OCI-LY3 (cell line): Measurements from ENCODE around the gene SLC2A6.

Experiments used
- H2AFZ ChIP-seq: fragments of 200-600, 300-600 bp; shearing (Covaris generic); 2 replicates; pipeline ENCODE4 v1.6.0; 2014; ENCODE audit warnings: antibody characterized with exemption, low read depth, low read length
- H3K27ac ChIP-seq: fragments of 200-600, 300-600 bp; sonication (generic); 2 replicates; pipeline ENCODE4 v1.5.1; 2014; ENCODE audit warnings: mild to moderate bottlenecking, low read length, moderate library complexity, mixed read lengths
- H3K27me3 ChIP-seq: fragments of 200-600, 300-600 bp; sonication (generic); 2 replicates; pipeline ENCODE4 v1.6.1; 2014; ENCODE audit warnings: low read depth, low read length, mixed read lengths
- H3K36me3 ChIP-seq: fragments of 200-600, 300-600 bp; sonication (generic); replicated peaks from 2 replicates; pipeline ENCODE3; 2014; ENCODE audit warnings: low read depth, low read length, mixed read lengths
- H3K4me1 ChIP-seq: fragments of 300-600, 200-600 bp; sonication (generic); 2 replicates; pipeline ENCODE4 v1.6.1; 2014; ENCODE audit warnings: low read length, mixed read lengths
- H3K4me2 ChIP-seq: fragments of 200-600, 300-600 bp; sonication (generic); 2 replicates; pipeline ENCODE4 v1.6.1; 2014; ENCODE audit warnings: low read length, mixed read lengths
- H3K4me3 ChIP-seq: fragments of 300-600, 200-600 bp; sonication (generic); 2 replicates; pipeline ENCODE4 v1.5.1; 2014; ENCODE audit warnings: antibody characterized with exemption, mild to moderate bottlenecking, low read length, moderate library complexity
- H3K79me2 ChIP-seq: fragments of 300-600, 200-600 bp; shearing (Covaris generic); 2 replicates; pipeline ENCODE4 v1.6.1; 2014; ENCODE audit warnings: mild to moderate bottlenecking, low read length, mixed read lengths
- H3K9ac ChIP-seq: fragments of 300-600, 200-600 bp; shearing (Covaris generic); 2 replicates; pipeline ENCODE4 v1.6.0; 2014; ENCODE audit warnings: mild to moderate bottlenecking, low read length, moderate library complexity
- H3K9me3 ChIP-seq: fragments of 200-600, 300-600 bp; shearing (Covaris generic); 2 replicates; pipeline ENCODE4 v1.6.1; 2014; ENCODE audit warnings: low read length, mixed read lengths; ENCODE audit not compliant: insufficient read depth
- H4K20me1 ChIP-seq: fragments of 200-600, 300-600 bp; sonication (generic); 2 replicates; pipeline ENCODE4 v1.6.1; 2016; ENCODE audit warnings: low read length, mixed read lengths; ENCODE audit not compliant: insufficient read depth
- EZH2phosphoT487 ChIP-seq: fragments of 200-600 bp; shearing (Covaris generic); IDR thresholded peaks from 2 replicates; pipeline ENCODE4 v1.6.1; 2018; ENCODE audit warnings: antibody characterized with exemption, mixed run types, low read depth
- TF ChIP-seq, protein P1 (sequence below): fragments of 200-600, 300-600 bp; sonication (generic); IDR thresholded peaks from 2 replicates; pipeline ENCODE4 v1.5.1; 2014; ENCODE audit warnings: antibody characterized with exemption, low read length, low read depth

The SLC2A6 gene

DNA sequence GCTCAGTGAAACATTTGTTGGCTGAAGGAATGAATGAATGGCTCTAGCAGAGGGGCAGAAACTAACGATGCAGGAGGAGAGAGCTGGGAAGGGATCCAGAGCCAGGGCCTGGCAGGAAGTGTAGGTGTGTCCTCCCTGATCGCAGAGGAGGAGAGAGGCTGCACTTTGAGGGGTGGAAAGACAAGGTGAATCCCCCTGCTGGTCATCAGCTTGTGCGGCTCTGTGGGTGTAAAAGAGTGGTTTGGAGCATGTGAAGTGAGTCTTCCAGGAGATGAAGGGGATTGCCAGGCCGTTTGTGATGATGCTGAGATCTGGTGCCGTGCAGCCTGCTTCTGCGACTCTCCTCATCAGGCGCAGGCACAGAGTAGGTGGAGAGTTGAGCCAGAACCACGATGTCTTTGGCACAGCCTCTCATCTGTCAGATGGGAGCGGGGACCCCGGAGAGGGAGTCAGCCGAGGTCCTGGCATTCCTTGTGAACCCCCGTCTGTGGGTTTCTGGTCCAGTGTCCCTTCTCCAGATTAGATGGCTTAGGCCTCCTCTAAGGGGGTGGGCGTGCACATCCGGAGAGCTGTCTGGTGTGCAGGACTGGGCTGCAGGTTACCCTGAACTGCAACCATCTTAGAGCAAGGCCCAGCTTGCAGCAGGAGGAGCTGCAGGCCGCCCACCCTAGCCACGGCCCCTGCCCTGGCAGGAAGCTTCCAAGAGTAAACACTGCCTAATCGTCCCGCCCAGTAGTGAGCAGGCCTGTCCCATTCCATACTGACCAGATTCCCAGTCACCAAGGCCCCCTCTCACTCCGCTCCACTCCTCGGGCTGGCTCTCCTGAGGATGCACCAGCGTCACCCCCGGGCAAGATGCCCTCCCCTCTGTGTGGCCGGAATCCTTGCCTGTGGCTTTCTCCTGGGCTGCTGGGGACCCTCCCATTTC, 57.0 kb downstream of the SLC2A6 start, which contains the start of gene ADAMTS13:
Gene ADAMTS13 (plus strand): TSS at position 753 of the 928 bp plus-strand sequence. CDS start 77 bp downstream, at position 830.
- no peaks in the 10 kb centered on the region for H3K36me3 ChIP-seq
- TF ChIP-seq, protein P1, sequence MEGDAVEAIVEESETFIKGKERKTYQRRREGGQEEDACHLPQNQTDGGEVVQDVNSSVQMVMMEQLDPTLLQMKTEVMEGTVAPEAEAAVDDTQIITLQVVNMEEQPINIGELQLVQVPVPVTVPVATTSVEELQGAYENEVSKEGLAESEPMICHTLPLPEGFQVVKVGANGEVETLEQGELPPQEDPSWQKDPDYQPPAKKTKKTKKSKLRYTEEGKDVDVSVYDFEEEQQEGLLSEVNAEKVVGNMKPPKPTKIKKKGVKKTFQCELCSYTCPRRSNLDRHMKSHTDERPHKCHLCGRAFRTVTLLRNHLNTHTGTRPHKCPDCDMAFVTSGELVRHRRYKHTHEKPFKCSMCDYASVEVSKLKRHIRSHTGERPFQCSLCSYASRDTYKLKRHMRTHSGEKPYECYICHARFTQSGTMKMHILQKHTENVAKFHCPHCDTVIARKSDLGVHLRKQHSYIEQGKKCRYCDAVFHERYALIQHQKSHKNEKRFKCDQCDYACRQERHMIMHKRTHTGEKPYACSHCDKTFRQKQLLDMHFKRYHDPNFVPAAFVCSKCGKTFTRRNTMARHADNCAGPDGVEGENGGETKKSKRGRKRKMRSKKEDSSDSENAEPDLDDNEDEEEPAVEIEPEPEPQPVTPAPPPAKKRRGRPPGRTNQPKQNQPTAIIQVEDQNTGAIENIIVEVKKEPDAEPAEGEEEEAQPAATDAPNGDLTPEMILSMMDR = no peak
- TF ChIP-seq EZH2phosphoT487 = no peak
- H4K20me1 ChIP-seq = no peaks in the 10 kb centered on the region
- no peak within 1 kb of the TSS for H2AFZ ChIP-seq
- H3K4me1 ChIP-seq = peaks cover 31% of the 10 kb centered on the region
- no peak within 1 kb of the TSS for H3K4me3 ChIP-seq
- H3K9ac ChIP-seq = no peak within 1 kb of the TSS; the same call in 1 of the 2 replicates
- H3K4me2 ChIP-seq = no peak within 1 kb of the TSS
- H3K9me3 ChIP-seq = no peaks in the 10 kb centered on the region
- peak within 1 kb of the TSS; percentile 26; the same call in 1 of the 2 replicates for H3K27ac ChIP-seq
- H3K27me3 ChIP-seq = no peaks in the 10 kb centered on the region
- peaks cover 26% of the 10 kb centered on the region for H3K79me2 ChIP-seq
